ENCODE data around the gene PCCB. TPM values are rescaled to one million over a fixed set of nuclear protein-coding genes. Genes with fewer than 3 reads are reported as not detected.

Gene PCCB
- total and polyA plus RNA-seq, 9 donors, result 8.2 to 107 (median 22.1) TPM

DNA sequence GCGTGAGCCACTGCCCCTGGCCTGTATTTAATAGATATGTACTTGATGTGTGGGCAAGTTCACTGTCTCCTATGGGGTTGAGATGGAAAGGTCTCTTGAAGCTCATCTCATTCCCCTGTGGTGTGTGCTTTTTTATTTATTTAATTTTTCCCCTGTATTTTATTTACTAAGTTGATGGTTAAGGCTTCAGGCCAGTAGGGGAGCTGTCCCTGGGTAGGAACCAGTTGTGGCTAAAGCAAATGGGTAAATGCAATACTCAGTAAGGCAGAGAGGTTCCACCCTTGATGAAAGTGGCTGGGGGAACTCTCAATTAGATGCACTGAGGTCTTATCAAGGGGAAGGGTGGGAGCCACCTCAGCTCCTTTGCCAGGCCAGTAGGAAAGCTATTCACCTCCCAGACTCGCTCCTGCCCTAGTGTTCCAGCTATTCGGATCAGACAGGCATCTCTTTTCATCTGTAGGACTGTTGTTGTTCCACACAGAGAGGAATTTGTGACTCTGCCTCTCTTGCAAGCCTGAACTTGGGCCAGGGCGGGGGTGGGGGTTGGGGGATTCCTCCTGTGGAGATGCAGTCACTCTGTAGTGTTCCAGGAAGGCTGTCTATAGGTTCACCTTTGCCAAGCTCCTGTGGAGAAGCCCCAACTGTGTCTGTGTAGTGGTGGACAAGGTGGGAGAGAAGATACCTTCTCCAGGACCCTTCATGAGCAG, 26.1 kb downstream of the PCCB start:
- Histone ChIP-seq H3K4me3 (no peak overlapping the region), H3K36me3 (no peaks in the 10 kb centered on the region), H3K4me1 (ENCODE audit: insufficient read depth) (no peaks in the 10 kb centered on the region), H3K9me3 (peaks cover 2 to 4% of the 10 kb centered on the region in 2 donors), H3K27ac (no peak overlapping the region), H3K27me3 (no peaks in the 10 kb centered on the region)
- TF ChIP-seq, protein P1, sequence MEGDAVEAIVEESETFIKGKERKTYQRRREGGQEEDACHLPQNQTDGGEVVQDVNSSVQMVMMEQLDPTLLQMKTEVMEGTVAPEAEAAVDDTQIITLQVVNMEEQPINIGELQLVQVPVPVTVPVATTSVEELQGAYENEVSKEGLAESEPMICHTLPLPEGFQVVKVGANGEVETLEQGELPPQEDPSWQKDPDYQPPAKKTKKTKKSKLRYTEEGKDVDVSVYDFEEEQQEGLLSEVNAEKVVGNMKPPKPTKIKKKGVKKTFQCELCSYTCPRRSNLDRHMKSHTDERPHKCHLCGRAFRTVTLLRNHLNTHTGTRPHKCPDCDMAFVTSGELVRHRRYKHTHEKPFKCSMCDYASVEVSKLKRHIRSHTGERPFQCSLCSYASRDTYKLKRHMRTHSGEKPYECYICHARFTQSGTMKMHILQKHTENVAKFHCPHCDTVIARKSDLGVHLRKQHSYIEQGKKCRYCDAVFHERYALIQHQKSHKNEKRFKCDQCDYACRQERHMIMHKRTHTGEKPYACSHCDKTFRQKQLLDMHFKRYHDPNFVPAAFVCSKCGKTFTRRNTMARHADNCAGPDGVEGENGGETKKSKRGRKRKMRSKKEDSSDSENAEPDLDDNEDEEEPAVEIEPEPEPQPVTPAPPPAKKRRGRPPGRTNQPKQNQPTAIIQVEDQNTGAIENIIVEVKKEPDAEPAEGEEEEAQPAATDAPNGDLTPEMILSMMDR (IDR thresholded peaks at IDR 0.05), result no peak
- TF ChIP-seq EP300 (IDR thresholded peaks at IDR 0.05) (no peak), POLR2A (IDR thresholded peaks at IDR 0.05) (no peak)
- 91 to 97% (median 93%) methylated on average over 4 of the region's 4 CpGs for WGBS, 3 donors
- intact Hi-C loops (cut with DNase I), result no loop called here
- no peak for DNase-seq

DNA sequence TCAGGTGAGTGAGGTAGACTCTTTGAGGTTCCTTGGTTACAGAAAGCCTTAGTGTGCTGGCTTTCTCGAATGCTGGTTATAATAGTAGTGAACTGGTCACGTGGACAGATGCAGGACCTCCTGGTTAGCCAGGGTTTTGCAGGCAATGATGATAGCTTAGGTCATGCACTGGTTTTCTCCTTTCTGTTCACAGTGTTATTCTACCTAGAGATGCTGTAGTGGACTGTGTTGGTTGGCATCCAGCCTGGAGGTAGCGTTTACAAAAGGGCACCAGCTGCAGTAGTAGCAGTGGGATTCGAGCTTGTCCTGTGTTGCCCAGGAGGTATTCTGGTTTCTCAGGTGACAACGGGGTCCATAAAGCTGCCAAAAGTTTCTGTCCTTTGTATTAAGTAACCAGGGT, 27.0 kb downstream of the PCCB start:
- no peaks in the 10 kb centered on the region for H3K36me3 ChIP-seq
- 94 to 97% (median 95%) methylated on average over 5 of the region's 5 CpGs for WGBS, 3 donors
- no peak for DNase-seq

DNA sequence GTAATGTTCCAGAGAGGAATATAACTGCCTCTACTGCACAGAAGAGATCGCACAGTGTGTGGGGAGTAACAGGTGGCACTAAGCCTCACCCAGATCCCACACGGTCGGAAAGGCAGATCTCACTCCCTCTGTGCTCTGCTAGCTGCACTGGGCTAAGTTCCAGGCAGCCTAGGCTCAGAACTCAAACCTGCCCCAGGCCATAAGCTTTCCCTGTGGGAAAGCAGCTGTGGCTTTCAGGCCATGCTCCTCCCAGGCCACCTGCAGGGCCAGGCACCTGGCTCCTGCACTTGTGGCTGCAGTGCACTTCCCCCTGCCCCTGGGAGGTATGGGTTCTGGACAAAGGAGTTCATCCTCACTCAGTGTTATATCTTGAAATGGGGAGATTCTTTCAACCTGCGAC, 27.5 kb downstream of the PCCB start:
- DNase-seq, result no peak
- no peaks in the 10 kb centered on the region for H3K36me3 ChIP-seq
- intact Hi-C loops (cut with DNase I), result no loop called here
- H3K27ac ChIP-seq, result no peak overlapping the region
- H3K4me3 ChIP-seq, result no peak overlapping the region
- H3K4me1 ChIP-seq (ENCODE audit: insufficient read depth), result no peaks in the 10 kb centered on the region
- peaks cover 2 to 4% of the 10 kb centered on the region in 2 donors for H3K9me3 ChIP-seq
- WGBS, 3 donors, result 91 to 95% (median 92%) methylated on average over 4 of the region's 4 CpGs
- no peak for TF ChIP-seq POLR2A (IDR thresholded peaks at IDR 0.05)
- H3K27me3 ChIP-seq, result no peaks in the 10 kb centered on the region

More for the DNA sequence above, 27.0 kb downstream of the PCCB start:
- Histone ChIP-seq H3K4me3 (no peak overlapping the region), H3K27ac (no peak overlapping the region), H3K27me3 (no peaks in the 10 kb centered on the region), H3K4me1 (ENCODE audit: insufficient read depth) (no peaks in the 10 kb centered on the region), H3K9me3 (peaks cover 2 to 4% of the 10 kb centered on the region in 2 donors)
- intact Hi-C loops (cut with DNase I), result no loop called here
- TF ChIP-seq POLR2A (IDR thresholded peaks at IDR 0.05) (no peak), EP300 (IDR thresholded peaks at IDR 0.05) (no peak)
- TF ChIP-seq, protein P1 (IDR thresholded peaks at IDR 0.05), result no peak

DNA sequence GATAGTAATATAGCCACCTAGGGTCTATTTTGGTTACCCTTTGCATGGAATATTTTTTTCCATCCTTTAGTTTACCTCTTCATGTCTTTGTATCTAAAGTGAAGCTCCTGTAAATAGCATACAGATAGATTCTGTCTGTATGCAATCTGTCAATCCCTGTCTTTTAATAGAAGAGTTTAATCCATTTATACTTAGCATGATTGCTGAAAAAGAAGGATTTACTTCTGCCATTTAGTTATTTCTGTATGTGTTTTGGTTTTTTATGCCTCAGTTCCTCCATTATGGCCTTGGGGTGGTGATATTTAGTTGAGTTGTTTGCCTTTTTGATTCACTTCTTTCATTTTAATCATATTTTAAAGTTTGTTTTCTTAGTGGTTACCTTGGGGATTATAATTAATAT, 29.0 kb downstream of the PCCB start:
- Histone ChIP-seq H3K9me3 (peaks cover 2 to 4% of the 10 kb centered on the region in 2 donors), H3K4me1 (ENCODE audit: insufficient read depth) (peaks cover 6% of the 10 kb centered on the region), H3K4me3 (no peak overlapping the region), H3K27me3 (no peaks in the 10 kb centered on the region), H3K36me3 (no peaks in the 10 kb centered on the region), H3K27ac (no peak overlapping the region)
- DNase-seq, result no peak
- TF ChIP-seq, protein P1 (IDR thresholded peaks at IDR 0.05), result no peak
- TF ChIP-seq EP300 (IDR thresholded peaks at IDR 0.05) (no peak), POLR2A (IDR thresholded peaks at IDR 0.05) (no peak)
- intact Hi-C loops (cut with DNase I), result no loop called here

DNA sequence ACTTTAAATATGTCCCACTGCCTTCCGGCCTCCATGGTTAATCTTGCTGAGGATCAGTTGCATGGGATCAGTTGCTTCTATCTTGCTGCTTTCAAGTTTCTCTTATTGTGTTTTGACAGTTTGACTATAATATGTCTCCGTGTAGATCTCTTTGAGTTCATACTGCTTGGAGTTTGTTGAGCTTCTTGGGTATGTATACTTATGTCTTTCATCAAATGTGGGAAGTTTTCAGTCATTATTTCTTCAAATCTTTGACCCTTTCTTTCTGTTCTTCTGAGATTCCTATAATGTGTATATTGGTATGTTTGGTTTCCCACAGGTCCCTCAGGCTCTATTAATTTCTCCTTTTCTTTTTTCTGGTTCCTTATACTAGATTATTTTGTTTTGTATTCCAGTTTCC, 30.8 kb downstream of the PCCB start:
- no peak for DNase-seq
- peaks cover 6% of the 10 kb centered on the region for H3K4me1 ChIP-seq (ENCODE audit: insufficient read depth)
- no peaks in the 10 kb centered on the region for H3K27me3 ChIP-seq
- H3K9me3 ChIP-seq, result peaks cover 2 to 4% of the 10 kb centered on the region in 2 donors
- no peak overlapping the region for H3K4me3 ChIP-seq
- intact Hi-C loops (cut with DNase I), result no loop called here
- 94 to 97% (median 96%) methylated on average over 2 of the region's 2 CpGs for WGBS, 3 donors
- H3K36me3 ChIP-seq, result no peaks in the 10 kb centered on the region
- TF ChIP-seq EP300 (IDR thresholded peaks at IDR 0.05) (no peak), POLR2A (IDR thresholded peaks at IDR 0.05) (no peak)
- TF ChIP-seq, protein P1 (IDR thresholded peaks at IDR 0.05), result no peak
- no peak overlapping the region for H3K27ac ChIP-seq
